Activated B cell treated with CpG ODN at 0.5 μM for 24 hours (primary cell): ENCODE measurements around the gene AKAP3. TPM values are rescaled to one million over a fixed set of nuclear protein-coding genes. Genes with fewer than 3 reads are reported as not detected.

Source experiments
- ATAC-seq: fragments of 200-7000 bp; cut with Tn5 transposase; one replicate; pipeline ENCODE4 v1.10.0; 2021; ENCODE audit warnings: low read depth, mild to moderate bottlenecking, moderate library complexity
- CTCF ChIA-PET: fragments of 350-600 bp; sonication (Branson Sonifier 250); formaldehyde crosslinking; loops from one replicate; lab custom pipeline; 2021; ENCODE audit warnings: antibody characterized with exemption; lab: Charles Lee
- POLR2A ChIA-PET: fragments of 350-600 bp; sonication (Branson Sonifier 250); formaldehyde crosslinking; loops from one replicate; lab custom pipeline; 2021; ENCODE audit warnings: antibody characterized with exemption; lab: Charles Lee
- DNase-seq: peaks from one replicate; pipeline ENCODE4 v3.0.0; 2022
- H3K27ac Mint-ChIP-seq: one replicate; pipeline ENCODE4 v1.8.0; 2020; ENCODE audit warnings: mixed read lengths
- H3K27me3 Mint-ChIP-seq: one replicate; pipeline ENCODE4 v1.8.0; 2021; ENCODE audit warnings: mixed read lengths
- H3K36me3 Mint-ChIP-seq: one replicate; pipeline ENCODE4 v1.8.0; 2021; ENCODE audit warnings: low read depth, mixed read lengths
- H3K4me1 Mint-ChIP-seq: one replicate; pipeline ENCODE4 v1.8.0; 2021; ENCODE audit warnings: mixed read lengths
- H3K4me3 Mint-ChIP-seq: one replicate; pipeline ENCODE4 v1.8.0; 2020; ENCODE audit warnings: mild to moderate bottlenecking, mixed read lengths
- H3K9me3 Mint-ChIP-seq: one replicate; pipeline ENCODE4 v1.8.0; 2020; ENCODE audit warnings: mixed read lengths
- intact Hi-C: fragments of 100-400 bp; cut with micrococcal nuclease; formaldehyde crosslinking; loops from one replicate; pipeline ENCODE4 v1.15.1; 2024
- total RNA-seq: library from RNA; stranded (reverse); gene quantifications from 2 replicates; pipeline ENCODE4 v1.2.3, GENCODE V29; 2022
- TF ChIP-seq, protein P1 (sequence below): fragments of 200-600 bp; IDR thresholded peaks from one replicate; pipeline ENCODE4 v1.8.0; 2022; ENCODE audit warnings: antibody characterized with exemption, mild to moderate bottlenecking

Gene AKAP3
- total RNA-seq, 1 donor from 2014 or later = 3.4 TPM

DNA sequence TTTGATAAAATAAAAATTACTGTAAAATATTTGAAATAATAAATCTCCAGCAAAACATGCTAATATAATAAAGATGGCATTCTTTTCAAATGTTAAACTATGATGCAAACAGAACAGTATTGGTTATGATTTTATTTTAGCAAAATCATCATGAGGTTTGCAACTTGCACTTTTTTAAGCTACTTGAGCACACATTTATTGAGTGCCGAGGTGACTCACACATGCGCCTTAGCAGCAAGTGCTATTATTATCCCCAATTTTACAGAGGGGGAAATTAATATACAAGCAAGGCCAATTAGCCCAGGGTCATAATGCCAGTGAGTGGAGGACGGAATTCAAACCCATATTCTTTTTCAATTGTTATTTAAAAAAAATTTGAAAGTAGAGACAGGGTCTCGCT, 79.6 kb downstream of the AKAP3 start:
- CTCF ChIA-PET = no interaction called here
- Mint-ChIP-seq H3K9me3 (no peaks in the 10 kb centered on the region), H3K36me3 (peaks cover 8% of the 10 kb centered on the region), H3K4me1 (peaks cover 56% of the 10 kb centered on the region), H3K27ac (peak overlapping the region; percentile 88), H3K27me3 (no peaks in the 10 kb centered on the region), H3K4me3 (no peak overlapping the region)
- no peak for ATAC-seq
- intact Hi-C loops = loop anchor here (5.0 kb wide), 1 partner anchor 258 kb away; no protein-coding TSS in a partner anchor
- DNase-seq = no peak
- TF ChIP-seq, protein P1, sequence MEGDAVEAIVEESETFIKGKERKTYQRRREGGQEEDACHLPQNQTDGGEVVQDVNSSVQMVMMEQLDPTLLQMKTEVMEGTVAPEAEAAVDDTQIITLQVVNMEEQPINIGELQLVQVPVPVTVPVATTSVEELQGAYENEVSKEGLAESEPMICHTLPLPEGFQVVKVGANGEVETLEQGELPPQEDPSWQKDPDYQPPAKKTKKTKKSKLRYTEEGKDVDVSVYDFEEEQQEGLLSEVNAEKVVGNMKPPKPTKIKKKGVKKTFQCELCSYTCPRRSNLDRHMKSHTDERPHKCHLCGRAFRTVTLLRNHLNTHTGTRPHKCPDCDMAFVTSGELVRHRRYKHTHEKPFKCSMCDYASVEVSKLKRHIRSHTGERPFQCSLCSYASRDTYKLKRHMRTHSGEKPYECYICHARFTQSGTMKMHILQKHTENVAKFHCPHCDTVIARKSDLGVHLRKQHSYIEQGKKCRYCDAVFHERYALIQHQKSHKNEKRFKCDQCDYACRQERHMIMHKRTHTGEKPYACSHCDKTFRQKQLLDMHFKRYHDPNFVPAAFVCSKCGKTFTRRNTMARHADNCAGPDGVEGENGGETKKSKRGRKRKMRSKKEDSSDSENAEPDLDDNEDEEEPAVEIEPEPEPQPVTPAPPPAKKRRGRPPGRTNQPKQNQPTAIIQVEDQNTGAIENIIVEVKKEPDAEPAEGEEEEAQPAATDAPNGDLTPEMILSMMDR = no peak
- POLR2A ChIA-PET = no interaction called here

DNA sequence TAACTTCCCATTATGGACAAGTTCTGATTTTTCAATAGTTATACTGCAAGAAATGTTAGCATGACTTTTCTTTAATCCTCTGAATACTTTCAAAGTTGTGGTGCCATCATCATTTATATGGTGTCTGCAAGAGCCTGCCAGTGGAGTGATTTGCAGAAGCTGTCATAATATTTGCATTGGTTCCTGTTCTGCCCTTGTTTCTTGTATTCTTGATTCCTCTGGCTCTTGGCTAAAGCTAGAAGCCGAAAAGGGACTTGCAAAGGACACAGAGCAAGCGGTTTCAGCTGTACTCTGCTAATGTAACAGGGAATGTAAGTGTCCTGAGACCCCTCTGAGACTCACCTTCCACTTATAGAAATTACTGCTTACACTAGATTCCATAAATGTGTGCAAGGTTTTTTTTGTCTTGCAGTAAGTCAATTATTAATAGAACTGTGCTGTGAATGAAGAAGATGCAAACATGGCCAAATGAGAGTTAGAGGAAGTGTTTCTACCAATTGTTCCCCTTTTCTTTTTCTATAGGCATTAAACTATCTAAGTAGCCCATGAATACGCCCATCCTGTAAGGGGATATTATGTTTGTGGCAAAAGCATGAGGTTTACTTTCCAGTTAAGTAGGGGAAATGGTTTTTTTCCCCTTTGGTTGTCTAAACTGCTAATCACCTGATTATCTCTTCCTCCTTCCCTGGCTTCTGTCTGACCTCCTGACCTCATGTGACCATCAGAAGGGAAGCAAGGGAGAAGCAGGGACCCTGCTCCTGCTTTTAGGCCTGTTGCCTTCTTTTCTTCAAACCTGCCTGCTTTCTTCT, 81.6 kb downstream of the AKAP3 start:
- peak overlapping the region; percentile 88 for H3K27ac Mint-ChIP-seq
- peak overlapping the region; percentile 59 for H3K4me3 Mint-ChIP-seq
- intact Hi-C loops = loop anchor here (1.0 to 5.0 kb wide), 6 partner anchors 29 to 814 kb away; partner anchors contain the start of genes AKAP3, CRACR2A, NDUFA9 and RAD51AP1
- H3K36me3 Mint-ChIP-seq = no peaks in the 10 kb centered on the region
- peaks cover 66% of the 10 kb centered on the region for H3K4me1 Mint-ChIP-seq
- no peaks in the 10 kb centered on the region for H3K27me3 Mint-ChIP-seq
- ChIA-PET POLR2A (interaction anchor here (0.5 to 1.1 kb wide), 7 partner anchors 10 to 417 kb away, joined by 3 to 5 read pairs (median 3); partner anchors contain the start of genes AKAP3, NDUFA9 and RAD51AP1), CTCF (no interaction called here)
- ATAC-seq (peak; percentile 75), DNase-seq (no peak)
- no peaks in the 10 kb centered on the region for H3K9me3 Mint-ChIP-seq
- TF ChIP-seq, protein P1 = no peak

DNA sequence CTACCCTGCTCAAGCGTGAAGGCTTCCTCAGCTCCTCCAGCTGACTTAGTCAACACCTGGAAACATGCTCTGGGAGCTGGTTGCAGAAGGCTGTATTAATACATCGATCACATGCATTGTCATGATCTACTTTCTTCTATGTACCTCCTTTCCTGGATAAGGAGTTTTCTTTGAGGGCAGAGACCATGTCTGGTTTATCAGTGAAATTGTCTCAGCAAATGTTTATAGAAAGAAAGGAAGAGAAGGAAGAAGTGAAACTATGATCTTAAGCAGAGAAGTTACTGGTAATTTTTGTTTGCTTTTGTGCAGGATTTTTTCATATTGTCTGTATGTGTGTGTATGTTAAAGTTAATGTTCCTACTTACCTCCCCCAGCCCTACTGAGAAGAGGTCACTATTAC, 82.4 kb downstream of the AKAP3 start:
- TF ChIP-seq, protein P1 = no peak
- CTCF ChIA-PET = no interaction called here

More for the DNA sequence above, 82.4 kb downstream of the AKAP3 start:
- no peak for DNase-seq
- peak overlapping the region; percentile 88 for H3K27ac Mint-ChIP-seq
- peak; percentile 33 for ATAC-seq
- POLR2A ChIA-PET = interaction anchor here (0.5 to 1.1 kb wide), 6 partner anchors 28 to 417 kb away, joined by 3 to 5 read pairs (median 4); partner anchors contain the start of genes AKAP3, NDUFA9 and RAD51AP1
- H3K4me1 Mint-ChIP-seq = peaks cover 70% of the 10 kb centered on the region
- intact Hi-C loops = loop anchor here (2.0 to 5.0 kb wide), 3 partner anchors 246 to 814 kb away; partner anchors contain the start of genes CRACR2A and TIGAR
- no peaks in the 10 kb centered on the region for H3K36me3 Mint-ChIP-seq
- H3K9me3 Mint-ChIP-seq = no peaks in the 10 kb centered on the region
- peak overlapping the region; percentile 77 for H3K4me3 Mint-ChIP-seq
- no peaks in the 10 kb centered on the region for H3K27me3 Mint-ChIP-seq

Other genes starting within 250 kb of the AKAP3 start
- gene FGF6, start 203.2 kb downstream of the AKAP3 start, total RNA-seq = not detected in 2 replicates
- 5.6 and 5.9 TPM in 2 replicates for gene RAD51AP1, start 110.2 kb downstream of the AKAP3 start, total RNA-seq
- gene DYRK4, start 86.8 kb downstream of the AKAP3 start, total RNA-seq = 19.0 and 22.1 TPM in 2 replicates
- gene NDUFA9, start 63 bp upstream of the AKAP3 start, total RNA-seq = 108 and 125 TPM in 2 replicates
- 1.4 and 1.5 TPM in 2 replicates for gene GALNT8, start 71.3 kb upstream of the AKAP3 start, total RNA-seq